Omental fat pad (tissue), 4 donors: Measurements from ENCODE around the gene SYT12. TPM values are rescaled to one million over a fixed set of nuclear protein-coding genes. Genes with fewer than 3 reads are reported as not detected.

Experiments used
- ATAC-seq: fragments of 150-250 bp; one replicate; pipeline ENCODE4 v1.9.1; 2016; ENCODE audit warnings: mild to moderate bottlenecking, moderate library complexity; ENCODE audit not compliant: low FRiP score
- DNase-seq: peaks from one replicate; pipeline ENCODE4 v3.0.0-alpha.2; 2019; ENCODE audit warnings: low spot score
- CTCF ChIP-seq, 3 donors: fragments of 450-650 bp; IDR thresholded peaks; one replicate each; pipeline ENCODE4 v1.5.1; 2016 to 2017; ENCODE audit warnings: antibody characterized with exemption in 3 of 3, mild to moderate bottlenecking in 3 of 3, moderate library complexity in 2 of 3
- total RNA-seq, 4 donors: library from RNA; depleted of rRNA; stranded (reverse); fragments of >200 nt; gene quantifications; one replicate each; pipeline ENCODE4 v1.1.0, GENCODE V29; 2016

The SYT12 gene
- total RNA-seq, 4 donors from 2014 or later, result 0.36 to 1.8 (median 0.37) TPM; not detected in 1

- no peak for TF ChIP-seq CTCF (IDR thresholded peaks at IDR 0.05)
- DNase-seq (no peak), ATAC-seq (no peak)
These were observed 11.4 kb downstream of the SYT12 start for GRCh38 chr11:67034350-67034749.

- ATAC-seq (no peak), DNase-seq (no peak)
- no peak for TF ChIP-seq CTCF (IDR thresholded peaks at IDR 0.05)
These were observed 17.2 kb downstream of the SYT12 start for GRCh38 chr11:67040147-67040546.

GRCh38 chr11:67041602-67042001 lies 18.7 kb downstream of the SYT12 start:
- DNase-seq, result no peak
- no peak for ATAC-seq
- TF ChIP-seq CTCF (IDR thresholded peaks at IDR 0.05), result no peak

GRCh38 chr11:67043572-67044349 lies 20.8 kb downstream of the SYT12 start:
- ATAC-seq (no peak), DNase-seq (no peak)

GRCh38 chr11:67044496-67044895 lies 21.6 kb downstream of the SYT12 start:
- TF ChIP-seq CTCF (IDR thresholded peaks at IDR 0.05), result no peak
- DNase-seq (no peak), ATAC-seq (no peak)

More at GRCh38 chr11:67043572-67044349, 20.8 kb downstream of the SYT12 start:
- TF ChIP-seq CTCF (IDR thresholded peaks at IDR 0.05), result no peak

GRCh38 chr11:67045314-67045713 lies 22.4 kb downstream of the SYT12 start:
- no peak for TF ChIP-seq CTCF (IDR thresholded peaks at IDR 0.05)
- DNase-seq (no peak), ATAC-seq (no peak)

- no peak for ATAC-seq
- DNase-seq, result no peak
- TF ChIP-seq CTCF (IDR thresholded peaks at IDR 0.05), result no peak
These were observed 25.7 kb downstream of the SYT12 start for GRCh38 chr11:67048515-67049130.
